ACC112 (cell line): Measurements from ENCODE around the gene MAP4K5.
"Not testable (repeated sequence)": the region's sequence is repeated elsewhere in the genome, so short reads cannot be mapped to it uniquely, and the experiment has no call there.

ENCODE experiments used
- H2AFZ ChIP-seq: fragments of 200-600 bp; sonication (generic); one replicate; pipeline ENCODE4 v1.6.0; 2017; ENCODE audit warnings: antibody characterized with exemption, low read length; ENCODE audit not compliant: unreplicated experiment
- H3K27ac ChIP-seq: fragments of 200-600 bp; sonication (generic); 2 replicates; pipeline ENCODE4 v1.5.1; 2014; ENCODE audit warnings: low read depth, mild to moderate bottlenecking, antibody characterized with exemption, low read length, moderate library complexity
- H3K27me3 ChIP-seq: fragments of 200-600 bp; sonication (generic); 2 replicates; pipeline ENCODE4 v1.6.1; 2014; ENCODE audit warnings: mild to moderate bottlenecking, antibody characterized with exemption, low read length, moderate library complexity, mixed read lengths; ENCODE audit not compliant: insufficient read depth
- H3K36me3 ChIP-seq: fragments of 200-600 bp; sonication (generic); 2 replicates; pipeline ENCODE4 v1.6.1; 2016; ENCODE audit warnings: mild to moderate bottlenecking, antibody characterized with exemption, low read length, moderate library complexity, mixed read lengths; ENCODE audit not compliant: insufficient read depth
- H3K4me1 ChIP-seq: fragments of 200-600 bp; sonication (generic); one replicate; pipeline ENCODE4 v1.6.1; 2016; ENCODE audit warnings: low read length, mixed read lengths; ENCODE audit not compliant: insufficient read depth, unreplicated experiment, control insufficient read depth
- H3K4me3 ChIP-seq: fragments of 200-600 bp; sonication (generic); 2 replicates; pipeline ENCODE4 v1.5.1; 2014; ENCODE audit warnings: mild to moderate bottlenecking, low read depth, low read length
- H3K79me2 ChIP-seq: fragments of 200-600 bp; sonication (generic); one replicate; pipeline ENCODE4 v1.6.0; 2016; ENCODE audit warnings: low read length; ENCODE audit not compliant: control insufficient read depth, unreplicated experiment, insufficient read depth

The MAP4K5 gene

DNA sequence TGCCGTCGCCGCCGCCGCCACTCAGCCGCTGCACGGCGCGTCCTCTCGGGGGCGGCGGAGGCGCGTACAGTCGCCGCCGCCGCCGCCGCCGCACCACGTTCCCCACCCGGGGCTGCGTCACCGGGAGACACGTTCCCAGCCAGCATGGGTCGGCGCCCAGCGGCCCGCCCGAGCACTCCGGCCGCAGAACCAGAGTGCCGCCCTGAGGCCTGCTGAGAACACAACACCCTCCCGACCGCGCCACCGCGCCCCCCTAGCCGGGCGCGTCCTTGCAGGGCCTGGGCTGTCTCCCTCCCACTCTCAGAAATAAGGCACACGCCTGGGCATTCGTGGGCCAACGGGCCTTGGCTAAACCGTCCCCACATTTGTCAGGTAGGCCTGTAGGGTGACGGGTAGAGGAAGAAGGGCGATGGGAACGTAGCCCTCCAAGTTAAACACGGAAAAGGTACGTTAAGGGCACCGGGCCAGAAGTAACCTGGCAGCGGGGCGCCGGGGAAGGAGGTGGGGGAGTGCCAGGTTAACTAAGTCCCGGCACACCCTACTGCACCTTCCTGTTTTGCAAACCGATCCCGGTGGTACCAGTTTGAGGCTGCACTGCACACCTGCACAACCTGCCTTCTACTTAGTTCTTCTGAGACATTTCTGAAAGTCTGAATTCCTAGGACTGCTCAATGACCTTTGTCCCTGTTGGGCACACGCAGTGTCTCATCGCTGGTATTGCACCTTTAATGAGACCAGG lies at the start of gene MAP4K5:
TSS of gene MAP4K5 (minus strand) at position 68 of the 739 bp plus-strand sequence. CDS start 520 bp downstream, outside the sequence.
- Histone ChIP-seq H3K4me3 (peak within 1 kb of the TSS; percentile 93), H2AFZ (peak within 1 kb of the TSS; percentile 98), H3K27ac (peak within 1 kb of the TSS; percentile 83), H3K79me2 (peaks cover 46% of the 10 kb centered on the region), H3K36me3 (no peaks in the 10 kb centered on the region), H3K4me1 (peaks cover 33% of the 10 kb centered on the region), H3K27me3 (no peaks in the 10 kb centered on the region)

DNA sequence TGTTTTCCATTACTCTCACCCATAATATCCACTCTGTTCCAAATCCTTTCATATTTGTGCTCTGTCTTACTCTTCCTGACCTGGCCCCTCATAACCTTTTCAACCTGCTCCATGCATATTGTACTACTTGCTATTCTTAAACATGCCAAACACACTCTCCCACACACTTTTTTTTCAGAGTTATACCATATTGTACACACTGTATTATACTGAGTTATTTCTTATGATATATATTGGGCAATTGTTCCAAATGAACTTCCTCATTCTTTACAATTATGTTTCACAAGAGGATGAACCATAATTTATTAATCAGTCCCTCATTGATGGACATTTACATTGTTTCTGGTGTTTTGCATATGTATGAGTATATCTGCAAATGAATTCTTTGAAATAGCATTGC lies 46.1 kb upstream of the MAP4K5 start:
- H3K27ac ChIP-seq: no peak overlapping the region

DNA sequence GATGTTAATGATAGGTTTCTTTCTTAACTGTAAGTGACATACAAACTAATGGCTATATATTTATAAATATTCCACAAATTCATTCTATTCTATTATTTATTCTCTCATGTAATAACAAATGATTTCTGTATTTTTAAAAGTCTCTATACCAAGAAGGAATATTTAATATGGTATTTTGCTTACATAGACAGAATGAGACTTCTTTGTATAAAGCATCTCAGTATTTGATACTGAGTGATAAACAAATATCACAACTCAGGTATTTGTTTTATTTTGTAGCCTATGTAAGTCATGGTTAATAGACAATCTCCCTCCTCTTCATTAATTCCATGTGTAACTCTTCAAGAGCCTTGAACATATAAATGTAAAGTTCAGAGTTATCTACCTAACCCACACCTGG lies 45.6 kb upstream of the MAP4K5 start:
- Histone ChIP-seq H3K4me3 (no peak overlapping the region), H3K27me3 (no peaks in the 10 kb centered on the region; the same call in 1 of the 2 replicates), H3K27ac (no peak overlapping the region), H3K79me2 (no peaks in the 10 kb centered on the region), H3K36me3 (no peaks in the 10 kb centered on the region), H3K4me1 (no peaks in the 10 kb centered on the region), H2AFZ (no peak overlapping the region)

More for the DNA sequence above, 46.1 kb upstream of the MAP4K5 start:
- Histone ChIP-seq H3K4me3 (no peak overlapping the region), H3K27me3 (no peaks in the 10 kb centered on the region; the same call in 1 of the 2 replicates), H3K36me3 (no peaks in the 10 kb centered on the region), H2AFZ (no peak overlapping the region), H3K4me1 (no peaks in the 10 kb centered on the region), H3K79me2 (no peaks in the 10 kb centered on the region)

DNA sequence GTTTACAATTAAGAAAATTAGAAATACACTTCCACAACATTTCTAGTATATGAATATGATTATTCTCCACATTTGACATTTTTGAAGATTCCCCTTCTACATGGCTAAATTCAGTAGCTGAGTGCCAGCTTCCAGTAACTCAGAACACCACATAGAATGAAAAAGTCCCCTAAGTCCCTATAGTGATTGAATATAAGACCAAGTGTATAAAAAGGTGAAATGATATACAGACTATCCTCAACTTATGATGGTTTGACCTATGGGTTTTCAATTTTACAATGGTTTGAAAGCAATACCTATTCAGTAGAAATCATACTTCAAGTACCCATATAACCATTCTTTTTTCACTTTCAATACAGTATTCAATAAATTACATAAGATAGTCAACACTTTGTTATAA lies 43.4 kb upstream of the MAP4K5 start:
- 0 out of 2 replicates have a peak, but pooled peaks cover 1% of the 10 kb centered on the region for H3K36me3 ChIP-seq

DNA sequence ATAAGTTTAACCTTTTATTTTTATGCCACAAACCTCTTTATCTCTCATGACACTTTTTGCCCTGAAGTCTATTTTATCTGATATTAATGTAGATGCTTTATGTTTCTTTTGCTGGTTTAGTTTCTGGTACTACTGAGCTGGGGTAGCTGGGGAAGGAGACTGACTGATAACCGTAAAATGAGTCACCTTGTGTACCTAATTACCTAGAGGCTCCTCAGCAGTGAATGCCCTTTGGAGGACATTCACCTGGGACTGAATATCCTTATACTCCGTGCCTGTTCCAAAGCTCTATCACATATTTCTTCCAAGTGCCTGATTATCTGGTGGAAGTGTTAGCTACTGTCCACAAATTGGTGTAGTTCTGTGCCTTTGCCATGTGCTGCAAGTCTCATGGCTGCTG lies 41.5 kb upstream of the MAP4K5 start:
- Histone ChIP-seq H3K4me3 (no peak overlapping the region), H3K4me1 (no peaks in the 10 kb centered on the region), H3K36me3 (0 out of 2 replicates have a peak, but pooled peaks cover 4% of the 10 kb centered on the region), H3K27ac (no peak overlapping the region), H3K79me2 (no peaks in the 10 kb centered on the region), H3K27me3 (no peaks in the 10 kb centered on the region; the same call in 1 of the 2 replicates), H2AFZ (no peak overlapping the region)

More for the DNA sequence above, 43.4 kb upstream of the MAP4K5 start:
- Histone ChIP-seq H3K27ac (no peak overlapping the region), H3K4me1 (no peaks in the 10 kb centered on the region), H3K27me3 (no peaks in the 10 kb centered on the region; the same call in 1 of the 2 replicates), H3K79me2 (no peaks in the 10 kb centered on the region), H3K4me3 (no peak overlapping the region), H2AFZ (no peak overlapping the region)

DNA sequence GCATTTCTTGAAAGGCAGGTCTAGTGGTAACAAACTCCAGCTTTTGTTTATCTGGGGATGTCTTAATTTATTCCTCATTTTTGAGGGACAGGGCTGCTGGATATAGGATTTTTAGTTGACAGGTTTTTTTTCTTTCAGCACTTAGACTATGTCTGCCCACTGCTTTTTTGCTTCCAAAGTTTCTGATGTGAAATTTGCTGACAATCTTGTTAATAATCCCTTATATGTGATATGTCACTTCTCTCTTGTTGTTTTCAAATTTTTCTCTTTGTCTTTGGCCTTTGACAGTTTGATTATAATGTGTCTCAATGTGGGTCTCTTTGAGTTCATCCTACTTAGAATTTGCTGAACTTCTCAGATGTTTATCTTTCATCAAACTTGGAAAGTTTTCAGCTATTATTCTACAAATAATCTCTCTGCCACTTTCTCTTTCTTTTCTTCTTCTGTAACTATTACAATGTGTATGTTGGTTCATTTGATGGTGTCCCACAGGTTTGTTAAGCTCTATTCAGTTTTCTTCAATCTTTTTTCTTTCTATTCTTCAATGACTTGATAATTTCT lies 37.4 kb upstream of the MAP4K5 start:
- H3K4me1 ChIP-seq: no peaks in the 10 kb centered on the region
- H3K36me3 ChIP-seq: 0 out of 2 replicates have a peak, but pooled peaks cover 4% of the 10 kb centered on the region
- H3K4me3 ChIP-seq: no peak overlapping the region
- H3K27me3 ChIP-seq: no peaks in the 10 kb centered on the region
- H2AFZ ChIP-seq: no peak overlapping the region
- H3K79me2 ChIP-seq: no peaks in the 10 kb centered on the region
- H3K27ac ChIP-seq: no peak overlapping the region

DNA sequence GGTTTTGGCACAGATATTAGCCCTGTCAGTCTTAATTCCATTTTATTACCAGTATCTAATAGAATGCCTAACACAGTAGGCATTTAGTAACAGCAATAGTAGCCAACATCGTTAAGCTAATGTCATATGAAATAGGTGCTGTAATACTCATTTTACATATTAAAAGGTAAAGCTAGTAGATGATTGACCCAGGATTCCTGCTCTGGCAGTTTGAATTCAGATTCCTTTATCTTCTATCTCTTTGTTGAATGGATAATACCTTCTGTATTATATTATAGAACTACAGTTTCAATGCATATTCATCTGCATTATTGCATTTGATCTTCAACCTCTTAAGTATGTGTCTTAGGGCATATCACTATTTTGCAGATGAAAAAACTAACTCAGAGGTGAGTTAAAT lies 30.5 kb upstream of the MAP4K5 start:
- Histone ChIP-seq H2AFZ (no peak overlapping the region), H3K4me1 (peaks cover 5% of the 10 kb centered on the region), H3K27ac (no peak overlapping the region), H3K36me3 (no peaks in the 10 kb centered on the region), H3K27me3 (peaks cover 40% of the 10 kb centered on the region), H3K4me3 (no peak overlapping the region), H3K79me2 (no peaks in the 10 kb centered on the region)

DNA sequence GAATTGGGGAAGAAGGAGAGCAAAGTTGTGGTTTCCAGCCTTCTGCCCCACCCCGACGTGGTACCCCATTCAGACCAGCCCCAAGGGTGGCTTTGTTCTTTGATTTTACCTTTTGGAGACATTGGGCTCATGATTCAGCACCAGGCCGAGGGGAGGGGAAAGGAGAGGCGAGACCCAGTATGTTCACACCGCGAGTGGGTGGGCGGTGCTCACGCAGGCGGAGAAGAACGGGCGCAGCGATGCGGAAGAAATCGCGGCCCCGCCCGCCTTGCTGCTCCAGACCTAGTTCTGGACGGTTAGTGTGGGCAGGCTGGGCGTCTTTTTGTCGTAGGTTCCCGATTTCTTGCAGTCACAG lies 28.5 kb upstream of the MAP4K5 start:
- peaks cover 5% of the 10 kb centered on the region for H3K4me1 ChIP-seq
- no peaks in the 10 kb centered on the region for H3K79me2 ChIP-seq
- peak overlapping the region; percentile 51 for H2AFZ ChIP-seq
- peaks cover 51% of the 10 kb centered on the region for H3K27me3 ChIP-seq
- H3K36me3 ChIP-seq: no peaks in the 10 kb centered on the region
- H3K4me3 ChIP-seq: peak overlapping the region; percentile 82
- H3K27ac ChIP-seq: peak overlapping the region; percentile 20

DNA sequence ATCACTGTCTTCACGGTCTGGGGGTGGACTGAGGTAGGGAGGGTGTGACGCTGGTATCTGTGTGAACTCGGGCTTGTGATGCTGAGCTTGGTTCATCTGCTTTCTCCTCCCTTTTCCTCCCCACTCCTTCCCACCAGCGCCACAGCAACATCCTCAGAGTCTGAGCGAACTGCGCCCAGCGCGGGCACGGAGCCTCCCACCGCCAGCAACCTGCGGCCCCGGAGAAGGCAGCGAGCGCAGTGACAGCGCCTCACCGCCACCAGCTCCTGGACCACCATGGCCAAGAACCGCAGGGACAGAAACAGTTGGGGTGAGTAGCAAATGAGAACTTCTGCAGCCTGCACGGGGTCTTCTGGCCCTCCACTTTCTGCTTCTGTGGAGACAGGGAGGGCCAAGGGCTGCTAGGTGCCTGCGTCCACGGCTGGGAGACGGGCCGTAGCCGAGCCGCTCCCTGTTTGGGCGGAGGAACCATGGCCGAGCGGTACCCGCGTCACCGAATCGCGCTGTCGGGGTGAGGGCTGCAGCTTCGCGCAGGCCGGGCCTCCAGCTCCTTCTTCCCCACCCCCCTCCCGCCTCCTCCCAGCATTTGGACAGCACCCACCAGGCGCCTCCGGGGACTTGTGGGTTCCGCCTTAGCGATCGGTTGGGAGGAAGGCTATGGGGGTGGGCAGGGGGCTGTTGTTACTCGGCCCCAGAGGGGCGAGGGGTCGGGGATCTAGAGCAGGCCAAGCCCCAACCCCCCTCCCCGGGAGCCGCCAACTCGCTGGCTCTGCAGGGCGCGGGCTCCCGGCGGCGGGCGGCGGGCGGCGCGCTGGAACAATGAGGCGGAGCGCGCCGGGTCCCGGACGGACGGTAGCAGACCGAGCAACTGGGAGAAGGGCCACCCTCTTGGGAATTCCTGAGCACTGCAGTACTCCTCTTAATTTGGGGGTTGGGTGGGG lies 27.9 kb upstream of the MAP4K5 start, which contains the start of gene ATL1:
TSS of gene ATL1 (plus strand) at position 156 of the 941 bp plus-strand sequence. CDS start at position 277, 121 bp downstream.
- H2AFZ ChIP-seq: peak within 1 kb of the TSS; percentile 51
- H3K36me3 ChIP-seq: no peaks in the 10 kb centered on the region
- peak within 1 kb of the TSS; percentile 82 for H3K4me3 ChIP-seq
- H3K4me1 ChIP-seq: peaks cover 5% of the 10 kb centered on the region
- H3K79me2 ChIP-seq: no peaks in the 10 kb centered on the region
- peaks cover 51% of the 10 kb centered on the region for H3K27me3 ChIP-seq
- peak within 1 kb of the TSS; percentile 20; the same call in 1 of the 2 replicates for H3K27ac ChIP-seq

DNA sequence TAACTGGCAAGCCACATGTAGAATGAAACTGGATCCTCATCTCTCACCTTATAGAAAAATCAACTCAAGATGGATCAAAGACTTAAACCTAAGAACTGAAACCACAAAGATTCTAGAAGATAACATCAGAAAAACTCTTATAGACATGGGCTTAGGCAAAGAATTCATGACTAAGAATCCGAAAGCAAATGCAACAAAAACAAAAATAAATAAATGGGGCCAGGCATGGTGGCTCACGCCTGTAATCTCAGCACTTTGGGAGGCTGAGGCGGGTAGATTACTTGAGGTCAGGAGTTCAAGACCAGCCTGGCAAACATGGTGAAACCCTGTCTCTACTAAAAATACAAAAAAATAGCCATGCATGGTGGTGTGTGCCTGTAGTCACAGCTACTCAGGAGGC lies 20.4 kb upstream of the MAP4K5 start:
- H3K27ac ChIP-seq, H3K36me3 ChIP-seq, H3K79me2 ChIP-seq, H2AFZ ChIP-seq, H3K4me1 ChIP-seq, H3K4me3 ChIP-seq: not testable (repeated sequence)
- H3K27me3 ChIP-seq: peaks cover 34% of the 10 kb centered on the region; the same call in 1 of the 2 replicates
